ENCODE data around the gene C2orf92. TPM values are rescaled to one million over a fixed set of nuclear protein-coding genes. Genes with fewer than 3 reads are reported as not detected.

C2orf92 gene
- total RNA-seq, 2 experiments from 2014 or later = 5.9 to 11.2 TPM

DNA sequence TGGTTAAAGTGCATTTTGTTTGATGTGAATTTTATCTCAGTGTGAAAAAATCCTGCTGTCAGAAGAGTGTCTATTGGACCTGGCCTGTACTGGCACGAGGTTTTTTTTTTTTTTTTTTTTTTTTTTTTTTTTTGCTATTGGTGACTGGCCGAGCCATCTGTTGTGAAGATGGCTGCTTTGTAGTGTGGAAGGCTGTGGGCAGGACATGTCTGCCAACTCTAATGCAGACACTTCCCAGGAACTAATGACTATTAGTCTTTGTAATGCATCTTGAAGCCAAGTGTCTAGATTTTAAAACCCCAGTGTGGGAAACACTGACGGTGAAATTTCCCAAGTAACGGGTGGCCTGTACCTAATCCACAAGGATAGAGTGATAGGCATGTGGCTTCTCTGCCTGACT lies 78.2 kb downstream of the C2orf92 start:
- TF ChIP-seq, protein P1, sequence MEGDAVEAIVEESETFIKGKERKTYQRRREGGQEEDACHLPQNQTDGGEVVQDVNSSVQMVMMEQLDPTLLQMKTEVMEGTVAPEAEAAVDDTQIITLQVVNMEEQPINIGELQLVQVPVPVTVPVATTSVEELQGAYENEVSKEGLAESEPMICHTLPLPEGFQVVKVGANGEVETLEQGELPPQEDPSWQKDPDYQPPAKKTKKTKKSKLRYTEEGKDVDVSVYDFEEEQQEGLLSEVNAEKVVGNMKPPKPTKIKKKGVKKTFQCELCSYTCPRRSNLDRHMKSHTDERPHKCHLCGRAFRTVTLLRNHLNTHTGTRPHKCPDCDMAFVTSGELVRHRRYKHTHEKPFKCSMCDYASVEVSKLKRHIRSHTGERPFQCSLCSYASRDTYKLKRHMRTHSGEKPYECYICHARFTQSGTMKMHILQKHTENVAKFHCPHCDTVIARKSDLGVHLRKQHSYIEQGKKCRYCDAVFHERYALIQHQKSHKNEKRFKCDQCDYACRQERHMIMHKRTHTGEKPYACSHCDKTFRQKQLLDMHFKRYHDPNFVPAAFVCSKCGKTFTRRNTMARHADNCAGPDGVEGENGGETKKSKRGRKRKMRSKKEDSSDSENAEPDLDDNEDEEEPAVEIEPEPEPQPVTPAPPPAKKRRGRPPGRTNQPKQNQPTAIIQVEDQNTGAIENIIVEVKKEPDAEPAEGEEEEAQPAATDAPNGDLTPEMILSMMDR (conservative IDR thresholded peaks at IDR 0.05; ENCODE audit: low read length) = no peak
- TF ChIP-seq EZH2phosphoT487 (IDR thresholded peaks at IDR 0.05; ENCODE audit: borderline replicate concordance, low read depth, low read length) = no peak

DNA sequence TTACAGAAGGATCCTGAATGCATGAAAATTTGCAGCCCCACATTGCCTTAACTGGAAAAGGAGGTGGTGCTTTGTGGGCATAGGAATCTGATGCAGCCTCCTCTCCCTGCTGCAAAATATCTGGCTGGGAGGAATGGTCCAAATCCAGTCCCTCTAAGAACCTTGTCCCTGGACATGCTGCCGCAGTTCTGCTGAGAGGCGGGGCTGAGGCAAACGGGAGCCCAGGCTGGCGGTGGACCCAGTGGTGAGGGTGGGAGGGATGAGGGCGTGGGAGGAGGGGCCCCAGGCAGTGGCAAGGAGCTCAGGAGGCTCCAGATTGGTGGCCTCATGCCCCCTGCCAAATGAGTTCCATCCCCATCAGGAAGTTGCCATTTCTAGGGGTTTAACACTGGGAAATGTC lies 80.1 kb downstream of the C2orf92 start:
- Histone ChIP-seq H3K27ac (ENCODE audit: low read depth, low read length, poor library complexity, severe bottlenecking) (no peak overlapping the region), H3K9me3 (ENCODE audit: low read length) (no peaks in the 10 kb centered on the region), H3K79me2 (ENCODE audit: insufficient read depth, low read depth, low read length) (no peaks in the 10 kb centered on the region), H3K4me3 (ENCODE audit: low read depth, low read length, poor library complexity, severe bottlenecking) (no peak overlapping the region), H3K36me3 (ENCODE audit: insufficient read depth, low read length) (0 out of 2 replicates have a peak, but pooled peaks cover 2% of the 10 kb centered on the region), H4K20me1 (ENCODE audit: insufficient read depth, low read length) (no peaks in the 10 kb centered on the region), H3K4me1 (ENCODE audit: insufficient read depth, low read length, poor library complexity, severe bottlenecking) (no peaks in the 10 kb centered on the region), H3K4me2 (ENCODE audit: low read length) (no peak overlapping the region), H3K9me2 (ENCODE audit: insufficient read depth, low read length) (no peaks in the 10 kb centered on the region), H2AFZ (ENCODE audit: low read length) (no peak overlapping the region)
- no TSS peak for BruUV-seq (replicated peaks)
- TF ChIP-seq, protein P1 (conservative IDR thresholded peaks at IDR 0.05; ENCODE audit: low read length) = no peak
- TF ChIP-seq EZH2phosphoT487 (IDR thresholded peaks at IDR 0.05; ENCODE audit: borderline replicate concordance, low read depth, low read length) = no peak
- ChIA-PET CTCF (ENCODE audit: unreplicated experiment) (no interaction called here), POLR2A (interaction anchor here (0.7 kb wide), 1 partner anchor 51 kb away, joined by 9 read pairs; no protein-coding TSS in a partner anchor)
- intact Hi-C loops (cut with micrococcal nuclease; ENCODE audit: unreplicated experiment) = no loop called here
- no peak for DNase-seq (ENCODE audit: low spot score)

More for the DNA sequence above, 78.2 kb downstream of the C2orf92 start:
- no peaks in the 10 kb centered on the region for H3K9me3 ChIP-seq (ENCODE audit: low read length)
- H3K9me2 ChIP-seq (ENCODE audit: insufficient read depth, low read length) = no peaks in the 10 kb centered on the region
- no peaks in the 10 kb centered on the region for H4K20me1 ChIP-seq (ENCODE audit: insufficient read depth, low read length)
- no peak for DNase-seq (ENCODE audit: low spot score)
- H3K4me2 ChIP-seq (ENCODE audit: low read length) = no peak overlapping the region
- CTCF ChIA-PET (ENCODE audit: unreplicated experiment) = no interaction called here
- no peaks in the 10 kb centered on the region for H3K36me3 ChIP-seq (ENCODE audit: insufficient read depth, low read length)
- intact Hi-C loops (cut with micrococcal nuclease; ENCODE audit: unreplicated experiment) = loop anchor here (1.0 kb wide), 1 partner anchor 47 kb away; no protein-coding TSS in a partner anchor
- POLR2A ChIA-PET = interaction anchor here (0.7 kb wide), 1 partner anchor 23 kb away, joined by 10 read pairs; no protein-coding TSS in a partner anchor
- BruUV-seq (replicated peaks) = no TSS peak
- no peaks in the 10 kb centered on the region for H3K79me2 ChIP-seq (ENCODE audit: insufficient read depth, low read depth, low read length)
- H3K27ac ChIP-seq (ENCODE audit: low read depth, low read length, poor library complexity, severe bottlenecking) = no peak overlapping the region
- H3K4me3 ChIP-seq (ENCODE audit: low read depth, low read length, poor library complexity, severe bottlenecking) = no peak overlapping the region
- H3K4me1 ChIP-seq (ENCODE audit: insufficient read depth, low read length, poor library complexity, severe bottlenecking) = no peaks in the 10 kb centered on the region
- no peak overlapping the region for H2AFZ ChIP-seq (ENCODE audit: low read length)

DNA sequence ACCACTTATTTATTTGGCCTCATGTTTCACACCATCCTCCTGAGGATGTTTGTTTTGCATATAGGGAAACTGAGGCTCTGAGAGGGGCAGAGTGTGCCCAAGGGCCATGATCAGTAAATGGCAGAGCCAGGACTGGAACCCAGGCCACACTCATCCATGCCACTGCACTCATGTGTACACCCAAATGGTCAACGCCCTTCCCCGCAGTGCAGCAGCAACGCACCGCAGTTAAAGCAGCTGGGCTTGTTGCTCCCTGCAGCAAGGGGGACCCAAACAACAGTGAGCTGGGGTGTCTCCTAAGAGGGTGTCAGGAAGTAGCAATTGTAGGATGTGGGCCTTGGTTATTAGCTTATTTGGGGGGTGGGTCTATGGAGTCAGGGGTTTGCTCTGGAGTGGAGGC lies 80.5 kb downstream of the C2orf92 start:
- ChIA-PET POLR2A (no interaction called here), CTCF (ENCODE audit: unreplicated experiment) (no interaction called here)
- Histone ChIP-seq H3K4me3 (ENCODE audit: low read depth, low read length, poor library complexity, severe bottlenecking) (no peak overlapping the region), H4K20me1 (ENCODE audit: insufficient read depth, low read length) (no peaks in the 10 kb centered on the region), H3K9me2 (ENCODE audit: insufficient read depth, low read length) (no peaks in the 10 kb centered on the region), H3K27ac (ENCODE audit: low read depth, low read length, poor library complexity, severe bottlenecking) (no peak overlapping the region), H3K79me2 (ENCODE audit: insufficient read depth, low read depth, low read length) (no peaks in the 10 kb centered on the region), H3K9me3 (ENCODE audit: low read length) (no peaks in the 10 kb centered on the region), H3K4me2 (ENCODE audit: low read length) (no peak overlapping the region), H2AFZ (ENCODE audit: low read length) (no peak overlapping the region), H3K4me1 (ENCODE audit: insufficient read depth, low read length, poor library complexity, severe bottlenecking) (no peaks in the 10 kb centered on the region), H3K36me3 (ENCODE audit: insufficient read depth, low read length) (0 out of 2 replicates have a peak, but pooled peaks cover 5% of the 10 kb centered on the region)
- DNase-seq (ENCODE audit: low spot score) = no peak
- intact Hi-C loops (cut with micrococcal nuclease; ENCODE audit: unreplicated experiment) = no loop called here
- no peak for TF ChIP-seq EZH2phosphoT487 (IDR thresholded peaks at IDR 0.05; ENCODE audit: borderline replicate concordance, low read depth, low read length)
- TF ChIP-seq, protein P1 (conservative IDR thresholded peaks at IDR 0.05; ENCODE audit: low read length) = no peak
- no TSS peak for BruUV-seq (replicated peaks)
